ENCODE data around the gene RAB3GAP1. TPM values are rescaled to one million over a fixed set of nuclear protein-coding genes. Genes with fewer than 3 reads are reported as not detected.

The RAB3GAP1 gene
- total and polyA plus RNA-seq, 2 donors (not counting 1 experiment from before 2014, with no cell fraction given), result 15.6 to 62.2 TPM

DNA sequence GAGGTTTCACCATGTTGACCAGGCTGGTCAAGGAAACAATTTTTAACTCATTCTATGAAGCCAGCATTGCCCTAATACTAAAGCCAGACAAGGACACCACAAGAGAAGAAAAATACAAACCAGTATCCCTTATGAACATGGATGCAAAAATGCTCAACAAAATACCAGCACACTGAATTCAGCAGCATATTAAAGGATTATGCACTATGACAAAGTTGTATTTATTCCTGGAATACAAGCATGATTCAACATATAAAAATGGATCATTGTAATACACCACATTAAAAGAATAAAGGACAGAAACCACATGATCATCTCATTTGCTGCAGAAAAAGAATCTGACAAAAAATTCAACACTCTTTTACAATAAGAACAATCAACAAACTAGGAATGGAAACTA is 138.7 kb downstream of the RAB3GAP1 start:
- Mint-ChIP-seq H3K27me3 (no peaks in the 10 kb centered on the region), H3K4me1 (no peaks in the 10 kb centered on the region)

DNA sequence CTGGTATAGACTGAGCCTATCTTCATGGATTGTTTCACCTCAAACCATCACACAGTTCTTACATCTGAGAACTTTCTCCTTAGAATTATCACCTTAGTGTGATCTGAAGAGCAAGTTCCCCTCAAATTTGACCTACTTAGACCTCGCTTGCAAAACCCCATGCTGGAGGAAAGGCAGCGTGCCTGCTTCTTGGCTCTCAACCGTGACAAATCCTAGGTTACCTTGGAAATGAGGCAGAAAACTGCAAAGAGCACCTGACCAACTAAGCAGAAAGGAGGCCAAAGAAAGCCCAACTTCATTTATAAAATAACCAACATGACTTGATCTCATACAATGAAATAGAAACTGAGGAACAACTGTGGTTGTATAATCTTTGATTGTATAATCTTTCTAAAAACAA is 146.4 kb downstream of the RAB3GAP1 start:
- Histone ChIP-seq H4K20me1 (ENCODE audit: control insufficient read depth, insufficient read depth, low read length, poor library complexity, severe bottlenecking) (no peaks in the 10 kb centered on the region), H2AFZ (ENCODE audit: insufficient read depth, low read depth, low read length, poor library complexity, severe bottlenecking) (no peak overlapping the region), H3K79me2 (ENCODE audit: control insufficient read depth, insufficient read depth, low read length) (no peaks in the 10 kb centered on the region), H3K27me3 (replicated peaks in 1 of 4; ENCODE audit: control extremely low read depth in 1 of 4, control insufficient read depth in 3 of 4, insufficient read depth in 4 of 4, low read length in 3 of 4) (no peaks in the 10 kb centered on the region), H3K9me3 (ENCODE audit: control extremely low read depth in 1 of 3, control insufficient read depth in 2 of 3, insufficient read depth in 1 of 3, low read length in 2 of 3) (peaks cover 0 to 6% (median 2%) of the 10 kb centered on the region in 3 donors), H3K4me1 (ENCODE audit: control insufficient read depth in 2 of 2, insufficient read depth in 2 of 2, low read length in 2 of 2) (no peaks in the 10 kb centered on the region), H3K36me3 (replicated peaks in 1 of 2; ENCODE audit: control extremely low read depth in 1 of 2, control insufficient read depth in 1 of 2, extremely low read depth in 1 of 2, insufficient read depth in 2 of 2, low read length in 1 of 2) (no peaks in the 10 kb centered on the region), H3K4me3 (ENCODE audit: control extremely low read depth in 1 of 5, extremely low read depth in 1 of 5, insufficient read depth in 1 of 5, low read depth in 2 of 5, low read length in 4 of 5) (no peak overlapping the region), H3K9ac (ENCODE audit: low read length) (no peak overlapping the region), H3K27ac (ENCODE audit: low read length in 2 of 2) (no peak overlapping the region), H3K4me2 (replicated peaks; ENCODE audit: low read depth, low read length, poor library complexity, severe bottlenecking) (no peak overlapping the region)
- H3K4me1 Mint-ChIP-seq, result no peaks in the 10 kb centered on the region
- WGBS (ENCODE audit: insufficient coverage), result no CpG with 5 or more reads among the region's 3 CpGs
- POLR2A ChIA-PET, result no interaction called here
- CTCF ChIA-PET, result no interaction called here
- H3K27ac Mint-ChIP-seq, result no peak overlapping the region
- no peak overlapping the region for H3K4me3 Mint-ChIP-seq
- DNase-seq (no peak), ATAC-seq (ENCODE audit: low read depth) (no peak)
- no peaks in the 10 kb centered on the region for H3K9me3 Mint-ChIP-seq (ENCODE audit: insufficient read depth)
- TF ChIP-seq EZH2 (IDR thresholded peaks at IDR 0.05; ENCODE audit: borderline replicate concordance, insufficient read depth, low read depth, low read length, poor library complexity, severe bottlenecking), result no peak
- no peak for TF ChIP-seq CTCF (IDR thresholded peaks at IDR 0.05)
- intact Hi-C loops (cut with micrococcal nuclease), result no loop called here
- no peaks in the 10 kb centered on the region for H3K27me3 Mint-ChIP-seq

More for the DNA sequence above, 138.7 kb downstream of the RAB3GAP1 start:
- ChIA-PET CTCF (no interaction called here), POLR2A (no interaction called here)
- intact Hi-C loops (cut with micrococcal nuclease), result no loop called here
- Histone ChIP-seq H2AFZ (ENCODE audit: insufficient read depth, low read depth, low read length, poor library complexity, severe bottlenecking) (no peak overlapping the region), H3K36me3 (replicated peaks in 1 of 2; ENCODE audit: control extremely low read depth in 1 of 2, control insufficient read depth in 1 of 2, extremely low read depth in 1 of 2, insufficient read depth in 2 of 2, low read length in 1 of 2) (peaks cover 0 to 4% of the 10 kb centered on the region in 2 experiments), H3K4me2 (replicated peaks; ENCODE audit: low read depth, low read length, poor library complexity, severe bottlenecking) (no peak overlapping the region), H3K9me3 (ENCODE audit: control extremely low read depth in 1 of 3, control insufficient read depth in 2 of 3, insufficient read depth in 1 of 3, low read length in 2 of 3) (peaks cover 3 to 28% (median 17%) of the 10 kb centered on the region in 3 donors), H3K79me2 (ENCODE audit: control insufficient read depth, insufficient read depth, low read length) (no peaks in the 10 kb centered on the region), H3K4me3 (ENCODE audit: control extremely low read depth in 1 of 5, extremely low read depth in 1 of 5, insufficient read depth in 1 of 5, low read depth in 2 of 5, low read length in 4 of 5) (no peak overlapping the region), H4K20me1 (ENCODE audit: control insufficient read depth, insufficient read depth, low read length, poor library complexity, severe bottlenecking) (no peaks in the 10 kb centered on the region), H3K27ac (ENCODE audit: low read length in 2 of 2) (no peak overlapping the region), H3K27me3 (replicated peaks in 1 of 4; ENCODE audit: control extremely low read depth in 1 of 4, control insufficient read depth in 3 of 4, insufficient read depth in 4 of 4, low read length in 3 of 4) (no peaks in the 10 kb centered on the region), H3K9ac (ENCODE audit: low read length) (no peak overlapping the region), H3K4me1 (ENCODE audit: control insufficient read depth in 2 of 2, insufficient read depth in 2 of 2, low read length in 2 of 2) (no peaks in the 10 kb centered on the region)
- peaks cover 10% of the 10 kb centered on the region for H3K9me3 Mint-ChIP-seq (ENCODE audit: insufficient read depth)
- DNase-seq (no peak), ATAC-seq (ENCODE audit: low read depth) (no peak)
- no peak overlapping the region for H3K4me3 Mint-ChIP-seq
- no peak for TF ChIP-seq EZH2 (IDR thresholded peaks at IDR 0.05; ENCODE audit: borderline replicate concordance, insufficient read depth, low read depth, low read length, poor library complexity, severe bottlenecking)
- no peak for TF ChIP-seq CTCF (IDR thresholded peaks at IDR 0.05)
- no peak overlapping the region for H3K27ac Mint-ChIP-seq
